Jurkat, Clone E6-1 (cell line): ENCODE data around the gene SSBP4.

ENCODE experiments used
- DNase-seq: peaks from one replicate; pipeline ENCODE4 v3.0.0-alpha.2; 2011; ENCODE audit warnings: low read depth, low spot score
- H3K4me3 ChIP-seq: 2 replicates; pipeline ENCODE4 v1.5.1; 2011; ENCODE audit warnings: mild to moderate bottlenecking, low read length, control low read depth, moderate library complexity

Gene SSBP4

GRCh38 chr19:18430417-18431144, 11.4 kb downstream of the SSBP4 start:
- DNase-seq: no peak
- H3K4me3 ChIP-seq: no peak overlapping the region

GRCh38 chr19:18431351-18432197, 12.4 kb downstream of the SSBP4 start:
- H3K4me3 ChIP-seq: no peak overlapping the region

GRCh38 chr19:18432275-18433014, 13.2 kb downstream of the SSBP4 start:
- DNase-seq: no peak
- no peak overlapping the region for H3K4me3 ChIP-seq

More at GRCh38 chr19:18431351-18432197, 12.4 kb downstream of the SSBP4 start:
- DNase-seq: no peak

GRCh38 chr19:18433015-18433691, 14.0 kb downstream of the SSBP4 start:
- DNase-seq: no peak
- H3K4me3 ChIP-seq: no peak overlapping the region

GRCh38 chr19:18433735-18434398, 14.7 kb downstream of the SSBP4 start:
- no peak overlapping the region for H3K4me3 ChIP-seq
- no peak for DNase-seq

- no peak for DNase-seq
- H3K4me3 ChIP-seq: no peak overlapping the region
Observed at GRCh38 chr19:18434411-18435175, 15.4 kb downstream of the SSBP4 start.

- H3K4me3 ChIP-seq: no peak overlapping the region
Observed at GRCh38 chr19:18435178-18435841, 16.1 kb downstream of the SSBP4 start.

GRCh38 chr19:18435842-18436670, 16.9 kb downstream of the SSBP4 start:
- H3K4me3 ChIP-seq: peak overlapping the region; percentile 54; the same call in 1 of the 2 replicates
- DNase-seq: no peak

More at GRCh38 chr19:18435178-18435841, 16.1 kb downstream of the SSBP4 start:
- DNase-seq: no peak

- peak; percentile 79 for DNase-seq
- H3K4me3 ChIP-seq: peak overlapping the region; percentile 54
Observed at GRCh38 chr19:18436671-18437490, 17.7 kb downstream of the SSBP4 start.

- no peak for DNase-seq
- peak within 1 kb of the TSS; percentile 54 for H3K4me3 ChIP-seq
Observed at GRCh38 chr19:18437491-18438330, 18.5 kb downstream of the SSBP4 start, which contains the start of gene ISYNA1. Gene ISYNA1 (minus strand): TSS chr19:18438133. CDS start chr19:18437979, 154 bp downstream.

GRCh38 chr19:18438331-18439024, 19.3 kb downstream of the SSBP4 start:
- no peak for DNase-seq
- H3K4me3 ChIP-seq: no peak overlapping the region

- DNase-seq: no peak
- H3K4me3 ChIP-seq: no peak overlapping the region
Observed at GRCh38 chr19:18439025-18439909, 20.1 kb downstream of the SSBP4 start.

- no peak for DNase-seq
- no peak overlapping the region for H3K4me3 ChIP-seq
Observed at GRCh38 chr19:18439910-18440237, 20.7 kb downstream of the SSBP4 start.
